GM19351 (cell line): Measurements from ENCODE around the gene SEPTIN11.

Source experiments
- ATAC-seq: cut with Tn5 transposase; IDR thresholded peaks from one replicate; pipeline ENCODE4 v1.9.1; 2021; ENCODE audit warnings: mild to moderate bottlenecking, moderate library complexity; ENCODE audit not compliant: unreplicated experiment

The SEPTIN11 gene

GRCh38 chr4:76977736-76978350 lies 28.3 kb downstream of the SEPTIN11 start:
- no peak for ATAC-seq

DNA sequence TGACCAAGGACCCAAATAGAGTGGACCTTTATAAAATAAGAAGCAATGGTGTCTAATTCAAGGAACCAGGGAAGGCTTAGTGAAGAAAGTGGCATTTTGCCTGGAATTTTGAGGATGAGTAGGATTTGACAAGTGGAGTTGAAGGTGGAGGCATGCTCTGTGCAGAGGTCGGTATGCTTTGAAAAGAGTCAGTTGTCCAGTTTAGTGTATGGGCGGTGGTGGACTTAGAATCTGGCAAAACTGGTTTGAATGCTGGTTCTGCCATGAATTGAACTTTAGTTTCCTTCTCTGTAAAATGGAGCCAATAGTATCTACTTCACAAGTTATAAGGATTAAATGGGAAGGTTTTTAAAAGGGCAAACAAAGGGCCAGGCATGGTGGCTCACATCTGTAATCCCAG lies 29.7 kb downstream of the SEPTIN11 start:
- ATAC-seq: no peak

- ATAC-seq: no peak
Observed at GRCh38 chr4:76980261-76980660, 30.7 kb downstream of the SEPTIN11 start.

GRCh38 chr4:76981644-76982043 lies 32.1 kb downstream of the SEPTIN11 start:
- no peak for ATAC-seq

DNA sequence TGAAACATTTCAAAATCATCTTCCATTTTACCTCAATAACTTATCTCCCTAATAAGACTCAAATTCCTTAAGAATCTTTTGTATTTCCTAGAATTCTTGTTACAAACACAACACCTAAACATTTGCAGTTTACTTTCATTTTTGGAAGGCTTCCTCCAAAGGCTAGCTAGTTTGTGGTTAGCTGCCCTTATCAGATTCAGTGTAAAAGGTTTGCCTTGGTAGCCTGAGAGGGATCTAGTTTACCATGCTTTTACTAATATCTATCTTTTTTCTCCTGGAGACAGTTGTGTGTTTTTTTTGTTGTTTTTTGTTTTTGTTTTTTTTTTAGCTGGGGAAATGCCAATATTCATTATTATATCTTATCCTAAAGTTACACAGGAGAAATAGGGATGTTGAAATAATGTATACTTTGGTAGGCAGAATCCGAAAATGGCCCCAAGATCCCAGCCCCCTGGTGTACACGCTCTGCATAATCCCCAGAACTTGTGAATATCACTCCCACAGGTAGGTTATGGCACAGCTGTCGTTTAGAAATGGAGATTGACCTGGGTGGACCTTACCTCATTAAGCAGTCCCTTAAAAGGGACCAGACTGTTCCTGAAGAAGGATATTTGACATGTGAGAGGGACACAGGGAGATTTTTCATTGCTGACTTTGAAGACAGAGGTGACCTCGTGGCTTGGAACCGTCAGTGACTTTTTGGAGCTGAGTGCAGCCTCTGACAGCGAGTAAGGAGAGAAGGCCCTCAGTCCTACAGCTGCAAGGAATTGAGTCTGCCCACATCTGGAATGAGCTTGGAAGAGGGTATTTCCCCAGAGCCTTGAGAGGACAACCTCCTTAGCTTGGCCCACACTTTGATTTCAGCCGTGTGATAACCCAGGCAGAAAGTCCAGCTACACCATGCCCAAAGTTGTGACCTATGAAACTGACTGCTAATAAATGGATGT lies 33.4 kb downstream of the SEPTIN11 start:
- no peak for ATAC-seq

GRCh38 chr4:76984127-76984526 lies 34.6 kb downstream of the SEPTIN11 start:
- peak; percentile 69 for ATAC-seq

GRCh38 chr4:76984788-76985211 lies 35.2 kb downstream of the SEPTIN11 start:
- no peak for ATAC-seq

DNA sequence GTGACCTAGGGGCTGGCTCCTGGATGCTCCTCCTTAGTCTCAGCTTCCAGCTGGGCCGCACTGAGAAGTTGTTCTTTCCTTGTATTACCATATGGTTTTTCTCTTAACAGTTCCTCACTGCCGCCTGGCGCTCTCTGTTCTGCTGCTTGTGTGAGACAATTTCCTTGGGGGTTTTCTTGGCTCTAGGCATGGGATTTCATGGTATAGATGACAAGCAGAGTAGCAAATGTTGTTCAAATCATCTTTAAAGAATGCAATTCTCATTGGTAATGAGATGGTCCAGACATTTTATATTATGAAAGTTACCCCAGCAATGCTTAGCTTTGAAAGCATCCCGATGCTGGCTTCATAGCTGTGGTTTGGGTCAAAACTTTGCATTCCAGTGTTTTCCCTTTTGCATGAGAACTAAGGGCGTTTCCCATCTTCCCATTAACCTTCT lies 37.6 kb downstream of the SEPTIN11 start:
- no peak for ATAC-seq

GRCh38 chr4:76987685-76988084 lies 38.1 kb downstream of the SEPTIN11 start:
- ATAC-seq: no peak

DNA sequence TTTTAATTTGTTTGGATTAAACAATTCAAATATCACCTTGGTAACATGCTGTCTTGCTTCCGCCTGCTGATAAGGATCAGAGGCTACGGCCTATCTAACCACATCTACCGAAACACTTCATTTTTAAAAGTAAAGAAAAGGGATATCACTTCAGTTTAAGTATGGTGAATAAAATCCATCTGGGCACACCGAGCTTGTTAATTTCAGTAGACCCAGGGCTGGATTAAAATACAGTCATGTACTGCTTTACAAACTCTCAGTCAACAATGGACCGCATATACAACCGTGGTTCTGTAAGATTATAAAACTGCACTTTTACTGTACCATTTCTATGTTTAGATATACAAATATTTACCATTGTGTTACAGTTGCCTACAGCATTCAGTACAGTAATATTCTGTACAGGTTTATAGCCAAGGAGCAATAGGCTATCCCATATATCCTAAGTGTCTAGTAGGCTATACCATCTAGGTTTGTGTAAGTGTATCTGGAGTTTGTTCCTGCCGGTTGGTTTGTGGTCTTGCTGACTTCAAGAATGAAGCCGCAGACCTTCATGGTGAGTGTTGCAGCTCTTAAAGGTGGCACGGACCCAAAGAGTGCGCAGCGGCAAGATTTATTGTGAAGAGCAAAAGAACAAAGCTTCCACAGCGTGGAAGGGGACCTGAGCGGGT lies 40.0 kb downstream of the SEPTIN11 start:
- no peak for ATAC-seq

- ATAC-seq: no peak
Observed at GRCh38 chr4:76990288-76991080, 40.9 kb downstream of the SEPTIN11 start.

DNA sequence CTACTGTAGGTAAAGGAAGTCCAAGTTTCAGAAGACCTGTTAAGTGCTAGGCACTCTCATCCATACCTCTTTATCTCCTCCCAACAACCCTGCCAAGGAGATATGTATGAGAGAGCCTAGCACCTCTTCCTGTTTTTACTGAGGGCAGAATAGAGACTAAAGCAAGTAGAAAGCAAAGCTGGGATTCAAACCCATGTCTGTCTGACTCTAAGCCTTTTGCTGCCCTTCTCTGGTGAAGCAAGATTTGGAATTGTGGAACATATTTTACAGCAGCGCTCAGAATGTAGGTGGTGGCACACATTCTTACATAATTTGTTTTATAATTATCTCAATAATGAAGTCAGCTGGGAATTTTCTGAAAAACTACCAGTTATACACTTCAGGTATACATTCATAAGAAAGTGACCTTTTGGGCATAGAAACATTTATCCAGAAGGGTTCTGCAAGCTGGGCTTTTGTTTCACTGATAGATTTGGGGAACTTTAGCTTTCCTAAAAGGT lies 41.7 kb downstream of the SEPTIN11 start:
- ATAC-seq: no peak

- ATAC-seq: peak; percentile 93
Observed at GRCh38 chr4:76993787-76994641, 44.5 kb downstream of the SEPTIN11 start.

DNA sequence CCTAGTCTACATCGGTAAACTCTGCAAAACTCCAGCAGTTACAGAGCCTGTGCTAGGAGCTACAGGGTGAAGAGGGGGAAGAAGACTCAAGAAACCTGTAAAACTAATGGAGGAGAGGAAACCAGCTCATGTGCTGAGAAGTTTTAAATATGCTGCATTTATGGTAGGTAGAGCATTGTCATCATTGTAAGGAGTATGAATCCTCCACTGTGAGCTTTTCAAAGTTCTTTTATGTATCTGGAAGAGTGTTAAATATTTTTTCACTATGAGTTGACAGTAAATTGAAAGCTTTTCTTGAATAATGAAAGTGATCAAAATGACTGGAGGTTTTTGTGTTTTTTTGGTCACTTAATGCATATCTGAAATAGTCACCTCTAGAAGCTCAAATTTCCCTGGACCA lies 46.2 kb downstream of the SEPTIN11 start:
- ATAC-seq: no peak

DNA sequence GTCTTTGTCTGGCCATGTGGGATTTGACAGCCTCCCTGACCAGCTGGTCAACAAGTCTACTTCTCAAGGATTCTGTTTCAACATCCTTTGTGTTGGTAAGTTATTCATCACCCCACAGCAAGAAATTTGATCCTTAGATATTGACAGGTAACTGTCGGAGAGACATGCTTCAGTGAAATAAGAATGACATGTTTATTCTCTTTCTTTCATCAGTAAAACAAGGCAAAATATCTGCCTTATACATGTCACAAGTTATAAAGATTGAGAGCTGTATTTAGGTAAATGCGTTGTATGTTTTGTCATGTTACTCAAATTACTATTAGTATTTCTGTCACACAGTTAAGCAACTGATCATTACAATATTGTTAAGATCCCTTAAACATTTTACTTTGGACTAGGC lies 46.9 kb downstream of the SEPTIN11 start:
- no peak for ATAC-seq

- no peak for ATAC-seq
Observed at GRCh38 chr4:76997077-76997476, 47.5 kb downstream of the SEPTIN11 start.

GRCh38 chr4:76997532-76997931 lies 48.0 kb downstream of the SEPTIN11 start:
- ATAC-seq: no peak

DNA sequence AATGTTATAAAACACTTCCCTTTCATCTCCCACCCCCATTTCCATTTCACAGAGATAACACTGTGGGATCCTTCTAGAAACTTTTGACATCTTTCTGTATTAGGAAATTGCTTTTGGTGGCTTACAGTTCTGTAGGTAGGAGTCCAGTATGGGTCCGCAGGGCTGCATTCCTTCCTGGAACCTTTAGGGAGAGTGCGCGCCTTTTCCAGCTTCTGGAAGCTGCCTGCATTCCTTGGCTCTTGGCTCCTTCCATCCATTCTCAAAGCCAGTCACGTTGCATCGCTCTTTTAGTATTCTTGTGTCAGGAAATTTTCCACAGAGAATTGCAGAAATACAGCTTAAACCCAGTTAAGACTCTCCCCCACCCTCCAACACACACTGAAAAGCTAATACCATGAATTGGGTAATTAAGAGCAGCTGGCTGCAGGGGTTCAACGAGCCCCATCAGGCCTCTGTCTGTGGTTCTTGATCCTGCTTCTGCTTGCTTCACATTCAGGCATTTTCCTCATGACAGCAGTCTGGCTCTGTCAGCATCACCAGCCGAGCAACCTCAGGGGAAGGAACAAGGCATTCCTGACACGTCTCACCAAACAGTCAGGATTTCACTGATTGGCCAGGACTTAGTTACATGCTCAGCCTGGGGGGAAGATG lies 48.8 kb downstream of the SEPTIN11 start:
- no peak for ATAC-seq
